ENCODE measurements around the gene SLC25A19.

- TF ChIP-seq CTCF (IDR thresholded peaks at IDR 0.05) (no peak), POLR2A (IDR thresholded peaks at IDR 0.05) (no peak)
These were observed 36.1 kb upstream of the SLC25A19 start for GRCh38 chr17:75325348-75325747.

Data from upper lobe of left lung (tissue), 4 donors.